Measurements from ENCODE around the gene SULT1A2. TPM values are rescaled to one million over a fixed set of nuclear protein-coding genes. Genes with fewer than 3 reads are reported as not detected.
"Not testable (repeated sequence)": the region's sequence is repeated elsewhere in the genome, so short reads cannot be mapped to it uniquely, and the experiment has no call there.

Gene SULT1A2
- total RNA-seq, 1 donor from 2014 or later: 1.1 TPM

GRCh38 chr16:28621481-28622155, 24.8 kb upstream of the SULT1A2 start:
- peaks cover 7% of the 10 kb centered on the region for H3K36me3 ChIP-seq
- H3K4me1 ChIP-seq: peaks cover 12% of the 10 kb centered on the region
- H3K4me3 ChIP-seq: no peak overlapping the region
- no peak for TF ChIP-seq CTCF (IDR thresholded peaks at IDR 0.05; ENCODE audit: borderline replicate concordance)
- no peaks in the 10 kb centered on the region for H3K9me3 ChIP-seq (replicated peaks)
- H3K27ac ChIP-seq (replicated peaks): no peak overlapping the region
- intact Hi-C loops (cut with micrococcal nuclease): no loop called here
- DNase-seq: no peak
- peaks cover 11% of the 10 kb centered on the region for H3K27me3 ChIP-seq (ENCODE audit: low read depth)

GRCh38 chr16:28620316-28620715, 23.5 kb upstream of the SULT1A2 start:
- H3K36me3 ChIP-seq; intact Hi-C loops (cut with micrococcal nuclease); DNase-seq; H3K4me3 ChIP-seq; H3K9me3 ChIP-seq (replicated peaks); H3K27ac ChIP-seq (replicated peaks): not testable (repeated sequence)
- Histone ChIP-seq H3K4me1 (peaks cover 12% of the 10 kb centered on the region), H3K27me3 (ENCODE audit: low read depth) (peaks cover 11% of the 10 kb centered on the region)

GRCh38 chr16:28617874-28618273, 21.0 kb upstream of the SULT1A2 start:
- Histone ChIP-seq H3K36me3 (peaks cover 7% of the 10 kb centered on the region), H3K9me3 (replicated peaks) (no peaks in the 10 kb centered on the region), H3K27me3 (ENCODE audit: low read depth) (peaks cover under 1% of the 10 kb centered on the region), H3K4me1 (peaks cover 5% of the 10 kb centered on the region), H3K27ac (replicated peaks) (no peak overlapping the region), H3K4me3 (no peak overlapping the region)
- TF ChIP-seq CTCF (IDR thresholded peaks at IDR 0.05; ENCODE audit: borderline replicate concordance): no peak
- no peak for DNase-seq
- intact Hi-C loops (cut with micrococcal nuclease): no loop called here

GRCh38 chr16:28616636-28617035, 19.8 kb upstream of the SULT1A2 start:
- H3K4me3 ChIP-seq: no peak overlapping the region
- H3K9me3 ChIP-seq (replicated peaks): no peaks in the 10 kb centered on the region
- no peak overlapping the region for H3K27ac ChIP-seq (replicated peaks)
- DNase-seq: no peak
- TF ChIP-seq CTCF (IDR thresholded peaks at IDR 0.05; ENCODE audit: borderline replicate concordance): no peak
- H3K27me3 ChIP-seq (ENCODE audit: low read depth): no peaks in the 10 kb centered on the region
- peaks cover 7% of the 10 kb centered on the region for H3K36me3 ChIP-seq
- intact Hi-C loops (cut with micrococcal nuclease): no loop called here
- no peaks in the 10 kb centered on the region for H3K4me1 ChIP-seq

- DNase-seq; H3K4me3 ChIP-seq; intact Hi-C loops (cut with micrococcal nuclease); H3K27ac ChIP-seq (replicated peaks); H3K36me3 ChIP-seq; H3K9me3 ChIP-seq (replicated peaks); H3K4me1 ChIP-seq; H3K27me3 ChIP-seq (ENCODE audit: low read depth): not testable (repeated sequence)
Observed at GRCh38 chr16:28616224-28616577, 19.4 kb upstream of the SULT1A2 start.

- H3K4me1 ChIP-seq; H3K4me3 ChIP-seq; H3K36me3 ChIP-seq; H3K27me3 ChIP-seq (ENCODE audit: low read depth); H3K9me3 ChIP-seq (replicated peaks); intact Hi-C loops (cut with micrococcal nuclease); H3K27ac ChIP-seq (replicated peaks): not testable (repeated sequence)
- peak; percentile 81 for TF ChIP-seq CTCF (IDR thresholded peaks at IDR 0.05; ENCODE audit: borderline replicate concordance)
- peak; percentile 64 for DNase-seq
Observed at GRCh38 chr16:28615486-28616223, 18.8 kb upstream of the SULT1A2 start.

- H3K27me3 ChIP-seq (ENCODE audit: low read depth); H3K27ac ChIP-seq (replicated peaks); H3K4me3 ChIP-seq; intact Hi-C loops (cut with micrococcal nuclease); H3K36me3 ChIP-seq; H3K9me3 ChIP-seq (replicated peaks); DNase-seq: not testable (repeated sequence)
- peaks cover 12% of the 10 kb centered on the region for H3K4me1 ChIP-seq
Observed at GRCh38 chr16:28614561-28614960, 17.7 kb upstream of the SULT1A2 start.

GRCh38 chr16:28613912-28614311, 17.1 kb upstream of the SULT1A2 start:
- H3K9me3 ChIP-seq (replicated peaks); H3K4me3 ChIP-seq; H3K36me3 ChIP-seq; H3K27me3 ChIP-seq (ENCODE audit: low read depth); DNase-seq; intact Hi-C loops (cut with micrococcal nuclease); H3K27ac ChIP-seq (replicated peaks): not testable (repeated sequence)
- H3K4me1 ChIP-seq: peaks cover 18% of the 10 kb centered on the region

- H3K27ac ChIP-seq (replicated peaks); DNase-seq; H3K4me3 ChIP-seq; H3K27me3 ChIP-seq (ENCODE audit: low read depth); H3K36me3 ChIP-seq; intact Hi-C loops (cut with micrococcal nuclease); H3K9me3 ChIP-seq (replicated peaks): not testable (repeated sequence)
- peaks cover 20% of the 10 kb centered on the region for H3K4me1 ChIP-seq
Observed at GRCh38 chr16:28612359-28613280, 15.8 kb upstream of the SULT1A2 start.

Measured in left ventricle myocardium inferior (tissue), 1 donor.